ENCODE data around the gene ENPP7.

Gene ENPP7

GRCh38 chr17:79778504-79779083 is 47.9 kb downstream of the ENPP7 start:
- no peak for FAIRE-seq

DNA sequence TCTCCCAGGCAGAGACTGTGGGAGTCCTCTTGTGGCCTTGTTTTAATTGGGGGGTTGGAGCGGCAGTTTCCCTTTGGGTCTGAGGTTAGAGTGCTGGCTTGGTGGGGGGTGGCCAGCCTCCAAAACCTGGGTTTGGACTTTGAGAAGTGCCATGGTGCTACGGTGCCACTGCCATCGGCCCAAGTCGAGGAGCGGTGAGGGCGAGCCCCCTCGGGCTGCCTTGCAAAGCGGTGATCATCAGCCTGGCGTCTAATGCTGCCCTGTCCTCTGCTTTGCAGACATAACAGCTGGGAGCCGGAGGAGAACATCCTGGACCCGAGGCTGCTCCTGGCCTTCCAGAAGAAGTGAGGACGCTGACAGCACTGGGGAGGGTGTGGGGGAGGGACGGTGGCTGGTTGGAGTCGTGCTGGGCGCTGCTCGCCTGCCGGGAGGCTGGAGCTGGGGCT is 48.4 kb downstream of the ENPP7 start:
- FAIRE-seq, result no peak

DNA sequence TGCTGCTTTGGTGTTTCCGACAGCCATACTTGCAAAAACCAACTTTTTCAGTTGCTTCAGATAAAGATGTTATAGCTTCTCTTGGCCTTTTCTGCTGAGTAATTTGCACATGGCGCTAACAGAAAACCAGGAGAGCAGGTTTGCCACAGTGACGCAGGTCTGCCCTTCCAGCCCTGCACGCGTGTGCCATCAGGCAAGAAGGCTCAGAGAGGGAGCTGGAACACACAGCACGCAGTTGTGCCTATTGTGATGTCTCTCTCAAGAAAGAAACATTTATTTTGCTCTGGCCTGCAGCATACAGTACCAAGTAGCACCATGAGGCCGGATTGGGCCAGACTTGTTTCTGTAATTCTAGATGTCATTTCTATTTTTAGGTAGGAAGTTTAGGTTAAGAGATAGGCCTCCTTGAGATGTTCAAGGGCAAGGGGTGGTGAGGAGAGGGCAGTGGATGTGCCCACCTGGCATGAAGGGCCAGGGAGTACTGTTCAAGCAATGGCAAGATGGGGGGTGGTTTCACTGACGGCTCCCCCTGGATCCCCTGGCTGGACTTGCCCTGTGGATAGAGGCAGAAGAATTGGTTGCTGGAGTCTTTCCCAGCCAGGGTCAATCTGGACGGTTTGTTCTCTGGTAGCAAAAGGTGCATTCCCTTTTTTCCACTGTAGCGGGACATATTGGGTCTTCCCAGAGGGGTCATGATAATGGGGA is 49.1 kb downstream of the ENPP7 start:
- FAIRE-seq, result no peak

GRCh38 chr17:79781012-79781650 is 50.4 kb downstream of the ENPP7 start:
- FAIRE-seq, result no peak

DNA sequence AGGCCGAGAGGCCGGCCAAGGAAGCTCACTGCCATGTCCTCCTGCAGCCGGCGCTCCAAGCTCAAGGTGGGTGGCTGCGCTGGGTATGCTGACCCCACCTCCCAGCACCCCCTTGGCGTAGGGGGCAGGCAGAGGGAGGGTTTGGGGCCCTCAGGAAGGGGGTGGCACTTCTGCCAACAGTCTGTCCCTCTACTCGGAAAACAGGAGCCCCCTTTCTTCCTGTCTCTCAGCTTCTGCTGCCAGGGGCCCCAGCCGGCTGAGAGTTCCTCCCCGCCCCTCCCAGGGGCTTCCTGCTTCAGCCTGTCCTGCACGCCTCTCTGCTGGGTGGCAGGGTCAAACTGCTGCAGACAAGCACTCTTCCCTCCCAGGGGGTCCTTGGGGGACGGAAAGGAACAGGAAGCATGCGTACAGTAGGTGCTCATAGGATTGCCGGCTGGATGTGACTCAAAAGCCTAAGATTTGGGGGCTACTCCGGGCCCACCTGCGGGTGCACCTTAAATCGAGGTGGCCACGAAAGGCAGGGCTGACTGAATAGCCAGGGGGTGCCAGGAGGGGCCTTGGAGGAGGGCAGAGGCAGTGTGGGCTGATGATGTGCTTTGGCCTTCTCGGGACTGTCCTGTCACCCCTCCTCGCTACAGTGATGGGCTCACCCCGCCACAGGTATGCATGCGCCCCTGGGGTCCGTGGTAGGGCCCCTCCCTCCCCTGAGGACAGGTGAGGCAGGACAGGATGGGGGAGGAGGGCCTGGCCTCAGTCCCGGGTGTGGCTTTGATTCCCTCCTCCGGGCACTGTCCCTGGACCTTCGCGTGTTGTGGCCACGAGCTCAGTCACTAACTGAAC is 51.2 kb downstream of the ENPP7 start:
- FAIRE-seq, result no peak

- FAIRE-seq, result no peak
Measured at GRCh38 chr17:79783891-79784290, 53.1 kb downstream of the ENPP7 start.

DNA sequence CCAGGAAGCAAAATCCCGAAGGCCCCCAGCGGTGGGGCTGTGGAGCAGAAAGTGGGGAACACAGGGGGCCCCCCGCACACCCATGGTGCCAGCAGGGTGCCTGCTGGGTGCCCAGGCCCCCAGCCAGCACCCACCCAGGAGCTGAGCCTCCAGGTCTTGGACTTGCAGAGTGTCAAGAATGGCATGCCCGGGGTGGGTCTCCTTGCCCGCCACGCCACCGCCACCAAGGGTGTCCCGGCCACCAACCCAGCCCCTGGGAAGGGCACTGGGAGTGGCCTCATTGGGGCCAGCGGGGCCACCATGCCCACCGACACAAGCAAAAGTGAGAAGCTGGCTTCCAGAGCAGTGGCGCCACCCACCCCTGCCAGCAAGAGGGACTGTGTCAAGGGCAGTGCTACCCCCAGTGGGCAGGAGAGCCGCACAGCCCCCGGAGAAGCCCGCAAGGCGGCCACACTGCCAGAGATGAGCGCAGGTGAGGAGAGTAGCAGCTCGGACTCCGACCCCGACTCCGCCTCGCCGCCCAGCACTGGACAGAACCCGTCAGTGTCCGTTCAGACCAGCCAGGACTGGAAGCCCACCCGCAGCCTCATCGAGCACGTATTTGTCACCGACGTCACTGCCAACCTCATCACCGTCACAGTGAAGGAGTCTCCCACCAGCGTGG is 53.7 kb downstream of the ENPP7 start:
- no peak for FAIRE-seq

DNA sequence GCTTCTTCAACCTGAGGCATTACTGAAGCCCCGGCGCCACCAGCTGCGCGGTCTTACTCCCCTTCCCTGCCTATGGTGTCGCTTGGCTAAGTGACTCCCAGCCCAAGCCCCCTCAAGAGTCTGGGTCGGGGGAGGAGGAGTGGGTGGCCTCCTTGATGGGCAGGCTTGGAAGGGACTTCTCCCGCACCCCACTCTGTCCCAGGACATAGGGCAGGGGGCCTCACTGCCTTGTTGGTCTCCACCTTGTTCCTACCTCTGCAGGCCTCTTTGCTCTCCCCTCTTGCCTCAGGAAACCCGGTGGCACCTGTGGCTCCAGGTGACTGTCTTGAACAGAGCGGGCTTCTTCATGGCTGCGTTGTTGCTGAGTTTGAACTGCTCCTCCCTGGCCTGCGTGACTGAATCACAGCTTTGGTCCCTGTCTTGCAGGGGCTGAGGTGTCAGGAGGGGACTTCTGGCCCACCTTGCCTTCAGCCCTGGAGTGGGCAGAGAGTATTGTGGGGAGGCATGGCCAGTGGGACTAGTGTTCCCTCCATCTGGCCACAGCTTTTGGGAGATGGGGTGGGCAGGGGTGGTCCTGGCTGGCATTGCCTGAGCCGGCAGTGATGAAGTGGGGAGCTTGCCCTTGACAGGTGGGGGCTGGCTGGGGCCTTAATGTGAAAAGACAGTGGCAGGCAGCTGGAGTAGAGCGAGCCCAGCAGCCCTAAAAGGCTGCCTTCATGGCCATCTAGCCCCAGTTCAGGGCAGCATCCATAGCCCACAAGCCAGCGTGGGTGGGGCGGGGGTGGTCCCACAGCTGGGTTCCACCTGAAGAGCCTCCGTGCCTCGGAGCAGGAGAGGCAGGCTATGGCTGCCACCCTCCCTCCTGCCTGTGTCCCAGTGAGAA is 54.5 kb downstream of the ENPP7 start:
- no peak for FAIRE-seq

DNA sequence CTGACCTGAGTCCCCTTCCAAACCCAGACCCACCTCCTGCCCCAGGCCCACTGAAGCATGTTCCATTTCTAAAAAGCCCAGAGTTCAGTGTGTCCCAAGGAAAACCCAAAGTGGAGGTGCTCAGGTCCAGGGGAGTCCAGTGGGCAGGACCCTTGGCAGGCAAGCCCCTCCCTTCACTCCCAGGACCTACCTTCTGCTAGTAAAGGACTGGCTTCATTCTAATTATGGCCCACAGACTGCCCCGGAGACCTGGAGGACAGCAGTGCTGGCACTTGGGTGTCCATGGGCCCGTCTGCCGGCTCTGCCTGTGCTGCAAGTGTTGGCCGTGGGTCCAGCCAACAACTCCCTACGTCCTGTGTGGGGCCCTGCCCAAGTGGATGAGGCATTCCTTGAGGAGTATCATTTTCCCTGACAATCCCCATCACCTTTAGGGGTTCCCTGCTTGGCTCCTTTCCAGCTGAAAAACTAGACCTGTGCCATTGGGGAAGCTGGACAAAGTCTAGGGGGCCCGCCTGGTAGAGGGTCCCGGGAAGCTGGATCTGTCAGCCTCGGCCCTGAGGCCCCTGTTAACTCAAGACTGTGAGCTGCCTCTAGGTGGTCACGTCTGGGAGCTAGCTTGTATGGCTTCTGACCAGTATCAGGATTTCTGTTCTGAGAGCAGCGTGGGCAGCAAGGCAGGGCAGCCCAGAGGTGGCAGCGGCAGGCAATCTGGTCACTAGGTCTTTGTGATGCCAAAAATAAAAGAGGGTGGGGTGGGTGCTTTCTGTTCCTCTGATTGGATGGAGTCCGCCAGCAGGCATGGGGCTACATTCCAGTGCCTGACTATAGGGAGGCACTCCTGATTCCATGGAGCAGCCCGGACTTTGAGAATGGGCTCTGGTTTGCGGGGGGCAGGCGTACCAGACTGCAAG is 55.4 kb downstream of the ENPP7 start:
- no peak for FAIRE-seq

GRCh38 chr17:79786930-79787643 is 56.3 kb downstream of the ENPP7 start:
- no peak for FAIRE-seq

GRCh38 chr17:79788455-79788854 is 57.7 kb downstream of the ENPP7 start:
- FAIRE-seq, result no peak

DNA sequence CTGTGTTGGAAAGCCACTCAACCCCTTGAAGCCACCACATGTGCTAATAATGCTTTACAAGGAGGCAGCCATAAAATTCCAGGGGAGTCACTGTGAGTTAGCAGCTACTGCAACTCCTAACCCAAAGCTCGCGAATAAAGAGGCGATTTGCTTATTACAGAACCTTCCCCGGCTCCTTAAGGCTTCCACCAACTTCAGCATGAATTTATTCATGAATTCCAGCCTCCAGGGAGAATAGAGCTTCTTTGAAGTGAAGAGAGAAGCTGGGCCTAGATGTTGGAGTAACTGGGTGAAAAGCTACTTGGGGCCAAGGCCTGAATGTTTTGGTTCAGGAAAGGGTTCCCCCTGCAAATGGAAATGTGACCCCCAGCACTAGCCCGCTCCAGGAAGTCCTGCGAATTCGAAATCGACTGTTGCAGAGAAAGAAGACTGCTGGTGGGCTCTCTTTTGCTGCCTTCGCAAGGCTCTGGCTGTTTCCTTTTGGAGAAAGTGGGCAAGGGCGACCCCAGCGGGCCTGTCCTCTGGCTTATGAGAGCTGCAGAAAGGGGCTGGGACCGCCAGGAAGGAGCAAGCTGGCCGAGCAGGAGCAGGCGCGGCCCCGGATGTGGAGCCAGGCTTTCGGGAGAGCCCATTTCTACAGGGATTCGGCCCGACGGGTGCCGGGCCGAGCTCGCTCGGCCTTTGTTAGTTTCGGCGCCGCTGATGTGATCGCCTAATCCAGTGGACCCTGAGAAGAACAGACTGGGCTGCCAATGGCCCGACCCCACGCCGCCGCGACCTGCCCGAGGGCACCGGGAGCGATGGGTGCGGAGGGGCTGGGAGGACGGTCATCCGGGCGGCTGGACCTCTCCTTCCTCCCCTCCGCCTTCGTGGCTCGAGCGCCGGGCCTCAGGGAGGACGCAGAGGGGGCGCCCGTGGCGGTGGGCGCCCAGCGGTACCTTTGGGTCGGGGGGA is 58.5 kb downstream of the ENPP7 start:
- FAIRE-seq, result no peak

GRCh38 chr17:79789943-79790804 is 59.4 kb downstream of the ENPP7 start:
- FAIRE-seq, result no peak

DNA sequence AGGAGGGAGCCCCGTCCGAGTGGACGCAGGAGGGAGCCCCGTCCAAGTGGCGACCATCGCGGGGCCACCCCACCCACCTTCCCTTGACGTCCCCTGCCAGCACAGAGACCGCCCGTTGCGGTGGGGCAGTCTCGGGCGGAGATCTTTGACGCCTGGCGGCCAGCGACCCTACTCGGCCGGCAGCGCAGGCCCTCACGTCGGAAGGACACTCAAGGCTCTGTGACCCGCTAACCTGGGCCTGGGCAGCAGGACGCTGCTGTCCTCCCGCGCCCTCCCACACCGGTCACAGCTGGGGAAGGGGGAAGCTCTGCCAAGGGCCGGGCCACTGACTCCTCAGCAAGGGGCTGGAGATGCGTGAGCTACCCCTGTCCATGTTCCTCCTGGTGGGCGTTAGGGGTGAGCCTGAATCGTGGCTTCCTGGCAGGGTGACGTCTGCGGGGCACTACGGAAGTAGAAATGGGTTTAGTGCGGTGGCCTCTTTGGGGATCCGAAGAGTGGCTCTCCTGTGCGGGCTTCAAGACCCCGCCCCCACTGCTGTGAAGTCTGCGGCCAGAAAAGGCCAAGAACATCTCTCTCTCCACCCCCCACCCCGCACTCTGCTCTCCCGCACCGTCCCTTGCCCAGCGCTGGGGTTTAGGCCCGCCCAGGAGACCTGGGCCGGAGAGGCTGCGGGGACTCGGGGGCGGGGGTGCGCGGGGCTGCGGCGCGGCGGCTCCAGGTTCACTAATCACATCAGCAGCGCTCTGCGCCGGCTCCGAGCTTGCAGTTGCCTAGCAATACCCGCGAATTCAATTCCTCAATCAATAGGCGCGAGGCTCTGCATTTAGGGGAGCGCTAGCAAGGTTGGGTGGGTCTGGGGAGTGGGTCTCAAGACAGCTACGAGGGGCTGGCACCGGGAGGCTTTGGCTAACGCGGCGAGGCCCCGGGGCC is 60.3 kb downstream of the ENPP7 start:
- no peak for FAIRE-seq

GRCh38 chr17:79791735-79792161 is 61.0 kb downstream of the ENPP7 start:
- no peak for FAIRE-seq

All from TTC549 (cell line).